GM19452 (cell line): ENCODE measurements around the gene MYO9A.

ENCODE experiments used
- ATAC-seq: cut with Tn5 transposase; IDR thresholded peaks from one replicate; pipeline ENCODE4 v1.9.1; 2021; ENCODE audit not compliant: unreplicated experiment

Gene MYO9A

DNA sequence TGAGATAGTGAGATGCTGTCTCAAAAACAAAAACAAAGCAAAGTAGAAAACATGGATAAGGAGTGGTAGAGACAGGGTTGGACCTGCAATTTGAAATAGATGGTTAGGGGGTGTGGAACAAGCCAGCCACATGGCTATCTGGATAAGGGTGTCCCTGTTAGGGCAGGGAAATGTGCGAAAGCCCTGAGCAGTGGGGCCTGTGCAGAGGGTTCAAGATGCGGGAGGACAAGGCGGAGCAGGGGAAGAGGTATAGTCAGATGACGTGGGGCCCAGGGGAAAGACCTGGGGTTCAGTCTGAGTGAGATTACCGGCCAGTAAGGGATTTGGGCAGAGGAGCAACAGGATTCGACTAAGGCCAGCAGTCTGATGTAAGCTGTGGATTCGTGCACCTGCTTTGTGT is 326.0 kb downstream of the MYO9A start:
- ATAC-seq = no peak

DNA sequence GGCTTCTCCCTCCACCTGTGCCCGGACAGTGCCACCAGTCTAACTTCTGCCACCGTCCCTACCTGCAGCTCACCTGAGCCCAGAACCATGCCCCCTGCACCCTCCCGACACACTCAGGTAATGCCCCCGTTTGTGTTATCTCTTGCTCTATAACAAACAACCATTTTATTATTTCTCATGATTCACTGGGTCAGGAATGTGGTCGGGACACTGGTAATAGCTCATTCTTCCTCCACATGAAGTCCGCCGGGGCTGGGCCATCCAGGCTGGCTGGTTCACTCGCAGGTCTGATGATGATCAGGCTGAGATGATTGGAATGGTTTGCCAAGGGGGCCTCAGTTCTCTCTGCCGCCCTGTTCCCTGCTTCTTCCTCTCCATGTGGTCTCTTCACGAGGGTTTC is 327.9 kb downstream of the MYO9A start:
- no peak for ATAC-seq

DNA sequence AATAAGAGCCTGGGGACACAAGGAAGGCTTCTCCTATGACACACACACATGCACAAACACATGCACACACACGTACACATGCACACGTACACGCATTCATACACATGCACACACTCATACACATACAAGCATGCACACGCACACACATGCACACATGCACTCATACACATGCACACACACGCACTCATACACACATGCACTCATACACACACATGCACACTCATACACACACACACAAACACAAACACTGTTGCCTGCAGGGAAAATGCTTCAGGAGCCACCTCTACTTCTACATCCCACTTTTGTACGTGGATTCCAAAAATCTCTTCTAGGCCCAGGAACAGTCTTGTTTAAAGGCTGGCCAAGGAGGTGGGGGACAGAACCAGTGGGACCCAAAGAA is 328.3 kb downstream of the MYO9A start:
- ATAC-seq = no peak

DNA sequence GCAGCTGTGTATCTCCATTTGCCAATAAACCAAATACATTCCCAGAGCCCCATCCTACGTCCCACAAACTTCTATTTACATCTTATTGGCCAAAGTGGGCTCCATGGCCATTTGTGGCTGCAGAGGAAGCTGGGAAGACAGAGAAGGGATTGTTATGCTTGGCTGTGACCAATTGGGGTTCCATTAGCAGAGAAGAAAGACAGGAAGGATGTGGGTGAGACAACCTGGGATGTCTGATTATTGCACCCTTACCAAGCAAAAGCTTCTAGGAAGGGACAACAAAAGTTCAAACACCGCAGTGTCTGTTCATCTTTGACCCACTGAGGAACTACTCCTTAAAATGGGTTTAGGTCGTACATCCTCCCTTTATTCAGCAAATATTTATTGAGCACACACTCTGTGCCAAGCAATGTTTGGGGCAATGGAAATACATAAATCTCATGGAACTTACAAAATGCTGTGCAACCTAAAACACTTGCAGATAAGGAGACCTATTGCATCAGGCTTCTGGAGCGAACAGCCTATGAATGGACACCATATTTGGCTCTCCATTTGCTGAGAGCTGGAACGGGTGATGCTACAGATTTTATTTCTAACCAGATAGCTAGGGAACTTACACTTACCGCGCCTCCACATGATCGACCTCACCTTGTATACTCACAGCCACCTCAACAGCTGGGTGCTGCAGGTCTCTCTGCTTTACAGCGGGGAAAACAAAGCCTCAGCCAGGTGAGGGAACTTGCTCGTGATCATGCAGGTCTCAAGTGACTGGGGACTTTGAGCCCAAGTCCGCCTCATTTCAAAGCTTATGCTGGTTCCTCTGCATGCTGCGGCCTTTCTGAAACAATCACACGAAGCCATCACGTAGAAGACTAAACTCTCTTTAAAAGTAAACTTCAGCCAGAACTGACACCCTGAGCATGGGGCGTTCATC is 329.0 kb downstream of the MYO9A start:
- no peak for ATAC-seq

DNA sequence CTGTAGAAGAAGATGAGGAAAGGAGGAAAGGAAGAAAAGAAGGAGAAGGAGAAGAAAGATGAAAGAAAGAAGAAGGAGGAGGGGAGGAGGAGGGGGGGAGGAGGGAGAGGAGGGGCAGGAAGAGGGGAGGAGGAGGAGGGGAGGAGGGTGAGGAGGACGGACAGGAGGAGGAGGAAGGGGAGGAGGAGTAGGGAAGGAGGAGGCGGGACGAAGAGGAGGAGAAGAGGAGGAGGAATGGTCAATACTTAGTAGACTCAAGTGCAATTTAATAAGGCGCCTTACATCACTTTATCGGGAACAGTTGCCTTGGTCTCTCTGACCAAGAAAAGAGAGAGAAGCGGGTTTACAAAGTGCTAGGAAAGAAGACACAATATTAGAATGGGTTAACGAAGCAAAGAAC is 331.3 kb downstream of the MYO9A start:
- no peak for ATAC-seq

DNA sequence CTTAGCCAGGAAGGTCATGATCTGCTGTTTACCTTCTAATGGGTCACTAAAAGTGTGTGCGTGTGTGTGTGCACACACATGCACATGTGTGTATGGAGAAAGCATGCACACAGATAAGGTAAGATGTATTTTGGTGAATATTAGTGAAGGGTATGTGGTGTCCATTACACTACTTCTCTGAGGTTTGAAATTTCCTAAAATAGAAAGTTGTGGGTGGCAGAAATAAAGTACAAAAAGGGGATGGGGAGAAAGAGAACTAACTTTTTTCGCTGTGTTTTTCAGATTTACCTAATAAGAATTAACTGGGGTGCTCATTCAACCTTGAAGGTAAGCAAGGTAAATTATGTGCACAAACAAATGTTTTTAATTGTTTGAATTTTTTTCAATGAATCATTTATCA is 332.0 kb downstream of the MYO9A start:
- ATAC-seq = no peak

DNA sequence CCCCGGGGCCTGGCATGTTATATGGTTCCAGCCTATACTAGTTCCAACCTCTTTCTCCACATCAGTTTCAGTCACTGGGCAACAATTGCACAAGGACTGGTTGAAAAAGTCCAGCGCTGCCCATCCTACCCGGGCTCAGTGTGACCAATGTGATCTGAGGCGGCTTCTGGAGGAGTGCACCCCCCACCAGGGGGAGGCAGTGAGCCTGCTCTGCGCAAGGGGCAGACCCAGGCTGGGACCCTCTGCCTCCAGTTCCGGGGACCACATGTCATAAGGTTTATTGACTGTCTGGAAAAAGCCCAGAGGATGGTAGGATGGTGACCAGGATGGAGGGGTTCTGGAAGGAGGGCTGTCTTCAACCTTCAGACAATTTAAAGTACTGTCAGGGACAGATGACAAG is 333.2 kb downstream of the MYO9A start:
- ATAC-seq = no peak

DNA sequence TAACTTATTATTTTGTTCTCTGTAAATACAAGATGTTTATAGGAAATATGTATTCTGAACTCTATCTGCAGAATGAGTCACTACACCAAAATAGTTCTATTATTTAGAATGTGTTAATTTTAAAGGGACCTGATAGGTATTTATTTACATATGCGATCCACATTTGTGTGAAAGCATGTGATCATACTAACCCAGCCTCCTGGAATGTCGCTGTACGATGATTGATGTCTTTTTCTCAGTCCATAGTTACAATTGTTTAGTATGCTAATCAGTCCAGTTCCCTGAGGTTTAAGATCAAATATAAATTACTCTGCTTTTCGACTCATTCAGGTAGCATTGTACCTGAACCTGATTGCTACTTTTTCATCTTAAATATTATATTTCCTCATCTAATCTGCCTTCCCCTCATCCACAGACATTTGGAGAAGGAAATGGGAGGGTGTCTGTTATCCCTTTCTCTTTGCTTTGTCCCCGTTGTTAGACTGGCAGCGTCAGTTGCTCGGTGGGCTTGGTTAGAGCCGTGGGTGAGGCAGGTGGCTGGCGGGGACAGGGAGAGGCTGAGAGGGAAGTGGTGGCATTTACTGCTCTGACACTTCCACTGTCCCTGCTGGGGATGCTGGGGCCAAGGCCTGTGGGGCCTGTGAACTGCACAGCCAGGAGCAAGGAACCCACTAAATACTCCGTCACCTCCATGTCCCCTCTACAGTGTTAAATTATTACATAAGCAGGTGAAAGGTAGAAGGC is 335.4 kb downstream of the MYO9A start:
- ATAC-seq = no peak

DNA sequence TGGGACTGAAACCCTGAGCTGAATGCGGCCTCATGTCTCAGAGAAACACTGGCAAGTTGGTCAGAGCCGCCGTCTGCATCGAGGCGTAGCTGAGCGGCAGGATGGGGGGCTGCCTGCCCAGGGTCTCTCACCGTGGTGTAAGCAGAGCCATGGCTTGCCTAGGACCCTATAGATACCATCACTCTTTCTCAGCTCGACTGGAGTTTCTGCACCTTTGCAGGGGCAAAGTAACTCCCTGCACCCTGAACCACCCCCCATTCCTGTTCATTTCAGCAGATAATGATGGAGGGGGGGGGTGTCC is 336.0 kb downstream of the MYO9A start:
- no peak for ATAC-seq

DNA sequence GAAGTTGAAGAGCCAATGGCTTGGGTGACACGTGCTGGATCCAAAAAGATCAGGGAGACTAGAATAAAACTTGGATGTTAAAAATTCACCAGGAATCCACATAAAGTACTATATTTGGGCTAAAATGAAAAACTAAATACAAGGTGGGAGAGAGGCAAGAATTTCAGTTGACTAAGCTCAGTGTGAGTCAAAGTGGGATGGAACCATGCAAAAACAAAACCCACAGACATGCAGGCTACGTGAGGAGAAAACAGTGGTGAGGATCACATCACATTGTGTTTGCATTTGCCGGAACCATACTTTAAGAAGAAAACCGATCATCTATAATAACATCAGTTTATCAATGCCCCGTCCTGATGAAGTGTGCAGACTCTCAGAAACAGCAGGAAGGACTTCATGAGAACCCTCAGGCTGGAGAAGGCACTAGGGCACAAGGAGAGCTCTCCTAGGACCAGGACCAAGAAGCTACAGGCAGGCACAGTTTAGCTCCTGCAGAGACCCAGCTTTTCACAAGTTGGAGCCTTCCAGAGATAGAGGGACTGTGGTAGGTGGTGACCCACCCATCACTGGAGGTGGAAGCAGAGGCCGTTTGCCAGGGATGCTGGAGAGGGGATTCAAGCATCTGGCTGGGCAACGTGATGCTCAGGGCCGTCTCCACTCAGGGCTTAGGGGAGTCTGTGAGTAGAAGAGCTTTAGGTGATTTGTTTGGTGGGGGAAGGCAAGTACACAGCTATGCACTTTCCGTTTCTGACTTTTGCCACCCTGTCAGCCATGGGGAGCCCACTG is 336.6 kb downstream of the MYO9A start:
- no peak for ATAC-seq

DNA sequence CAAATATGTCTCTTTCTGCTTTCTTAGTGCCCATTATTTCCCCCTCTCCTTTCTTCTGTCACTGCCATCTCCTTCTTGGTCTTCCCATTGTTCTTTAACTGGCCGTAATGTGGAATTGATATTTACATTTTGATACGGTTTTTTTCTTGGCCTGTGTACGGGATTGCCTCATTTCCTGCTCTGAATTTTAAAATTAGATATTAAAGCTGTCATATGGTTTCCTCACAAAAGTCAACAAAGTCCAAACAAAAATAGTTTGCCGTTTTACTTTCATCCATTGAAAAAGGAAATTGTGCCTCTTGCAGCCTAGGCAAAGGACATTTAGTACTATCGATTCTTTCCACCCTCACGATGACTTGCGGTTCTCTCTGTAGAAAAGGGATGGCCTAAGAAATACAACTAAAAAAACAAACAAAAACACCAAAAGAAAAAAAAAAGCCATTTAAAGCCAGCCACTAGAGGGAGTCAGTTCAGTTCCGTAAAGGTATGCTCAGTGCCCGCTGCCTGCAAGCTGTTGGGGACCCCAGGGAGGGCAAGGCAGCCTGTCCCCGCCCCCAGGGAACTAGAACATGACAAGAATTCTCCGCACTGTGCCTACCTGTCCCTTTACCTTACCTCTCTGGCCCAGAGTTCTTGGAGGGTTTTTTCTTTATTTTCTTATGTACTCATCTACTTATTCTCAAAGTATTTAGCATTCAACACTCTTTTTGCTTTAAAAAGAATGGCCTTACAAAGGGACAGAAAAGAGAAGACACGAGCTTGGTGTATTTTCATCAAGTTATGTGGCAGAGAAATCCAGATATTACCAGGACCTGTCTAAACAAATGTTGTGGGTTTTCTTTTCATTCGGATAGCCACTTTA is 337.6 kb downstream of the MYO9A start:
- ATAC-seq = no peak

DNA sequence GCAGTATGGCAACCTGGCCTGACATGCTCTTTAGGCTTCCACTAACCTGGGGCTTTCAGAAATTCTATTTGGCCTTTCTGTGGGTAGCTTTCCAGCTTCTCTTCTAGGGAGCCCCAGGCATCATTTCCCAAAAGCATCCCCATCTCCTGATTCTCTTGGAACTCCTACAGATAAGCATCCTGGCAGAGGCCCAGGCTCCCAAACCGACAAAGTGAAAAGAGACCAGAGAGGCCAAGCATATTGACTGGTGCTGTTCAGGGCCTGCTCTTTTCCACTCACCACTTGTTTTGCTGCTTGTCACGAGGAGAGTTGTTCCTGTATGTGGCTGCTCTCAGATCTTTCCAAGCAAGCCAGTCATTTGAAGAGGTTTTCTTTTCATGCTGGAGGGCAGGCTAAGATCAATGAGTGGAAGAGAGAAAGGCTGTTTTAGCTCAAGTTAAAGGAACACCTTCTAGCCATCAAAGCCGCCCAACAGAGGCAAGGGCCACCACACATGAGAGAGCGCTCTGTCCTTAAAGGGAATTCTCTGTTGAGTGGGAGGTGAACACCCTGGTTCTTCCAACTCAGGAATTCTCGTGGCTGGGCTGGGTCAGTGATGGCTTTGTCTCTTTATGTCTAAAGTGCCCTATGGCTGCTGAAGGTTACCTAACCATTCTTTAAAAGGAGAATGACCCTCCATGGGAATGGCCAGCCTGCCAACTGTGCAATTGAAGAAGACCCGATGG is 338.7 kb downstream of the MYO9A start:
- ATAC-seq = no peak

DNA sequence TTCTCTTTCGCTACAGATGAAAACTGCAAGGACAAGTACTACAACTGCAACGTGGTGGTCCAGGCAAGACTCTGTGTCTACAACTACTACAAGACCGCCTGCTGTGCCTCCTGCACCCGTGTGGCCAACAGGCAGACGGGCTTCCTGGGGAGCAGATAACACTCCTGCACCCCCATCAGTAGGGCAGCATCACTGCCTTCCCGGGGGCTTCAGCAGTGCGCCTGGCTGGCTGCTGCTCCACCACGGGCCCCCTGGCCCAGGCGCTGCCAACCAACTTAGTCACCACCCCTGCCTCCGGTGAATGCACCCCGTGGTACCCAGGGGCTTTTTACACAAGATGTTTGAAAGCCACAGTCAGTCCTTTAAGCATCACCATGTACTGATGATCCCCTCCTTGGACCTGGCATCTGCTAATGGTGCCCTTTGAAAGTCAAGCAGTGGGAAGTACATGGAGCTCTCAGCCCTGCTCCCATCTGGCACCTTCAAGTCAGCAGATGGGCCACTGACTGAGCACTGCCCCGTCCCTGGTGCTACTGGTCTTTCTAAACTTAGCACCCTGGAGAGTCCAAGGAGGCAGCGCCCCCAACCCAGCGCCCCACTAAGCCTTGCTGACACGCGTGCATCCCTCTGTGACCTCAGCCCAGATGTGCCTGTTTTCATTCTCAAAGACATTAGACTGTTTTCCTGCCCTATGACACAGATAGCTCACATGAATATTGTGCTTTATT is 340.6 kb downstream of the MYO9A start:
- ATAC-seq = no peak

DNA sequence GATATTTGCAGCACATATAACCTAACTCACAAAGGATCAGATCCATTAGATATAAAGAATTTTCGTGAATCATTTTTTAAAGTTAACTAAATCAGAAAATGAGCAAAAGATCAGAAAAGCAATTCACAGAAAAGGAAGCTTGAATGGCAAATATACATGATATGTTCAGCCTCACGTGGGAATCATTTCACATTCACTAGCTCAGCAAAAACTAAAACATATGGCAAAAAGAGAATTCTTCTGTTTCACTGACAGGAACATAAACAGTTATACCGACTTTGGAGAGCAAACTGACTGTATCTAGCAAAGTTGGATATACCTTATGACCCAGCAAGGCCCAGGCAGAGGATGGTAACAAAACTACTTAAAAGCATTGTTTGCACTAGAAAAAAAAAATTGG is 341.6 kb downstream of the MYO9A start:
- no peak for ATAC-seq

DNA sequence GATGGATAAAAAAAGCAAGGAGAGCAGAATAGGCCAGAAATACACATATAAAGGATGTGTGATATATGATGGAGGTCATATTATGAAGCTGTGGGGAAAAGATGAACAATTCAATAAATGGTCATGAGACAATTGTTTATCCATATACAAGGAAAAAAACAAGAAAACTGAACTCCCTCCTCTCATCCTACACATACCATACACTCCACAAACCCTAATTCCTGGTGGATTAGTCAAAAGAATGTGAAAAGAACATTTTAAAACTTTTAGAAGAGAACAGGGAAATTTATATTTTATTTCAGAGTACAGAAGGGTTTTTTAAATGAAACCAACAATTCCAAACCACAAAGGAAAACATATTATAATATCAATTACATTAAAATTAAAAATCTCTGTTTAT is 342.1 kb downstream of the MYO9A start:
- ATAC-seq = no peak

DNA sequence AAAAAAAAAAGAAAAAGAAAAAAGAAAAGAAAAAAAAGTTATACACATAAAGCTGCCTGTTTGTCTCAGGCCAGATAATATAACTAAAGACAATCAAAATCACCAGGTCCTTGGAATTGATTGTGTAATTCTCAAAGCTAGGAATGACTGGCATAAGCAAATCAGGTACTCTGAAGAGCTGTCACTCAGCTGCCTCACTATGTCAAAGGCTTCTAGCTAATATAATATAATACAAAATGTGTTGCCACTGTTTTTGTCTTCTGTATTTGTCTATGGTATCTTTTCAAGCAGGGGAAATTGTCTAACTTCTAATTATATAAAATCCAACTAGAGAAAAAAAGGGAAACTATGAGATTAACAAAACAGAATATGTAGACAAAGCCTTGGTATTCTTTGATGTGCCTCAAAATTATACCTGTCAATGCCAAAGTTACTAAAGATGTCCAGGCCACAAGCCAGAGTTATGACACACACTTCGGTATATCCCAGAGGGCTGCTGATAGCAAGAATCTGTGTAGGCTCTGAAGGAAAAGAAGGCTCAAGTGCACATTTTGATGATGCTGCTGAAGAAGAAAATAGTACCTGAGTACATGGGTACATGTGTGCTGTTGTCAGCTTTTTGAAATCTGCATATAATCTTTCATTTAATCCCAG is 344.6 kb downstream of the MYO9A start:
- no peak for ATAC-seq
